CD4-positive, alpha-beta T cell (primary cell): Measurements from ENCODE around the gene RNF5. TPM values are rescaled to one million over a fixed set of nuclear protein-coding genes. Genes with fewer than 3 reads are reported as not detected.

Source experiments
- ATAC-seq: fragments of 200-7000 bp; cut with Tn5 transposase; one replicate; pipeline ENCODE4 v1.10.0; 2022; ENCODE audit warnings: mild to moderate bottlenecking; ENCODE audit not compliant: poor library complexity
- CTCF ChIA-PET: fragments of 350-600 bp; sonication (Branson Sonifier 250); formaldehyde crosslinking; loops from one replicate; lab custom pipeline; 2021; ENCODE audit warnings: antibody characterized with exemption, inconsistent platforms; lab: Charles Lee
- POLR2A ChIA-PET: fragments of 350-600 bp; sonication (Branson Sonifier 250); formaldehyde crosslinking; loops from one replicate; lab custom pipeline; 2021; ENCODE audit warnings: antibody characterized with exemption, inconsistent platforms; lab: Charles Lee
- DNase-seq, 14 experiments: peaks; one replicate each; pipeline ENCODE4 v3.0.0-alpha.2; 2013 to 2020; ENCODE audit warnings: mixed read lengths in 2 of 14
- H3K27ac ChIP-seq, 2 donors: one replicate each; pipeline versions ENCODE4 v1.5.1 to v1.7.0; 2013; ENCODE audit warnings: low read length in 2 of 2, low read depth in 1 of 2, mild to moderate bottlenecking in 1 of 2
- H3K27me3 ChIP-seq, 2 experiments: 1 replicate in 1 of 2; 2 replicates in 1 of 2; pipeline versions ENCODE4 v1.6.1 to v1.7.0; 2013; ENCODE audit warnings: low read length in 2 of 2, control low read depth in 1 of 2, mild to moderate bottlenecking in 1 of 2, moderate library complexity in 1 of 2; ENCODE audit not compliant: insufficient read depth in 2 of 2, control insufficient read depth in 1 of 2
- H3K36me3 ChIP-seq: one replicate; pipeline ENCODE4 v1.6.1; 2013; ENCODE audit warnings: low read length, control low read depth; ENCODE audit not compliant: insufficient read depth
- H3K4me1 ChIP-seq: one replicate; pipeline ENCODE4 v1.6.1; 2013; ENCODE audit warnings: low read length, control low read depth; ENCODE audit not compliant: insufficient read depth
- H3K4me3 ChIP-seq: one replicate; pipeline ENCODE4 v1.5.1; 2013; ENCODE audit warnings: mild to moderate bottlenecking, low read length, moderate library complexity
- H3K9me3 ChIP-seq, 2 experiments: 1 replicate in 1 of 2; 2 replicates in 1 of 2; pipeline versions ENCODE4 v1.6.1 to v1.7.0; 2013; ENCODE audit warnings: low read length in 2 of 2, mild to moderate bottlenecking in 2 of 2, control low read depth in 1 of 2, moderate library complexity in 1 of 2; ENCODE audit not compliant: control insufficient read depth in 1 of 2, insufficient read depth in 1 of 2
- H3K27ac Mint-ChIP-seq: one replicate; pipeline ENCODE4 v1.8.0; 2020; ENCODE audit warnings: mixed read lengths
- H3K27me3 Mint-ChIP-seq: one replicate; pipeline ENCODE4 v1.8.0; 2021; ENCODE audit warnings: mixed read lengths
- H3K36me3 Mint-ChIP-seq: one replicate; pipeline ENCODE4 v1.8.0; 2021; ENCODE audit warnings: low read depth, mixed read lengths
- H3K4me1 Mint-ChIP-seq: one replicate; pipeline ENCODE4 v1.8.0; 2021; ENCODE audit warnings: low read depth, mixed read lengths
- H3K4me3 Mint-ChIP-seq: one replicate; pipeline ENCODE4 v1.8.0; 2020; ENCODE audit warnings: mild to moderate bottlenecking, mixed read lengths
- H3K9me3 Mint-ChIP-seq: one replicate; pipeline ENCODE4 v1.8.0; 2020; ENCODE audit warnings: mixed read lengths
- CTCF ChIP-seq: fragments of 200-600 bp; IDR thresholded peaks from one replicate; pipeline ENCODE4 v1.8.0; 2022; ENCODE audit warnings: antibody characterized with exemption, mild to moderate bottlenecking
- intact Hi-C, 2 experiments: fragments of 100-400 bp; cut with DNase I in 1 of 2; cut with micrococcal nuclease in 1 of 2; formaldehyde crosslinking; loops; one replicate each; pipeline versions ENCODE4 v1.15.1 to v1.9.0; 2023 to 2025; cut with DNase I, micrococcal nuclease
- total RNA-seq, 174 experiments: library from RNA in 2 of 174; stranded (reverse) in 2 of 174; gene quantifications; one replicate each; pipeline ENCODE4 v1.2.3 and lab custom pipeline; 2021 to 2026

Gene RNF5
- total RNA-seq, 2 experiments from 2014 or later, result 9.6 to 9.9 TPM

GRCh38 chr6:32175322-32175710 is 2.9 kb upstream of the RNF5 start:
- H3K4me1 ChIP-seq, result peaks cover 63% of the 10 kb centered on the region

GRCh38 chr6:32175711-32176475 is 2.3 kb upstream of the RNF5 start, which contains the start of gene AGPAT1:
Gene AGPAT1 (minus strand): TSS chr6:32176084. CDS start chr6:32171496, 4,588 bp downstream.
- intact Hi-C loops, result loop anchor here (1.0 to 10.0 kb wide), 4 partner anchors 15 to 219 kb away; partner anchors contain the start of genes DXO (in 1 of the 2), NELFE (in 1 of the 2) and SKIC2 (in 1 of the 2)
- H3K27me3 Mint-ChIP-seq, result no peaks in the 10 kb centered on the region

More at GRCh38 chr6:32175322-32175710, 2.9 kb upstream of the RNF5 start:
- Mint-ChIP-seq H3K9me3 (no peaks in the 10 kb centered on the region), H3K36me3 (peaks cover 37% of the 10 kb centered on the region), H3K4me3 (peak overlapping the region; percentile 91), H3K4me1 (peaks cover 77% of the 10 kb centered on the region), H3K27me3 (no peaks in the 10 kb centered on the region), H3K27ac (peak overlapping the region; percentile 85)
- intact Hi-C loops, result loop anchor here (5.0 to 10.0 kb wide), 2 partner anchors 201 to 218 kb away; partner anchors contain the start of genes DXO (in 1 of the 2), NELFE (in 1 of the 2) and SKIC2 (in 1 of the 2)
- H3K9me3 ChIP-seq, result no peaks in the 10 kb centered on the region
- TF ChIP-seq CTCF, result no peak
- H3K4me3 ChIP-seq, result peak overlapping the region; percentile 91
- CTCF ChIA-PET, result no interaction called here
- POLR2A ChIA-PET, result interaction anchor here (8.1 kb wide), 1 partner anchor 17 kb away, joined by 242 read pairs; the partner anchor contains the start of genes GPSM3 and PBX2
- H3K27ac ChIP-seq, result peak overlapping the region; percentile 56 to 93
- H3K27me3 ChIP-seq, result no peaks in the 10 kb centered on the region
- H3K36me3 ChIP-seq, result peaks cover 8% of the 10 kb centered on the region
- DNase-seq (no peak), ATAC-seq (no peak)

More at GRCh38 chr6:32175711-32176475, 2.3 kb upstream of the RNF5 start, which contains the start of gene AGPAT1:
- peak; percentile 93 to 98 (median 97) for DNase-seq
- peak within 1 kb of the TSS; percentile 91 for H3K4me3 ChIP-seq
- H3K4me1 ChIP-seq, result peaks cover 66% of the 10 kb centered on the region
- ChIA-PET CTCF (interaction anchor here (2.8 kb wide), 1 partner anchor 20 kb away, joined by 14 read pairs; no protein-coding TSS in a partner anchor), POLR2A (interaction anchor here (1.2 to 8.1 kb wide), 4 partner anchors 17 to 796 kb away, joined by 3 to 242 read pairs (median 30); partner anchors contain the start of genes ATF6B, FKBPL, GPSM3 and PBX2)
- peak within 1 kb of the TSS; percentile 93 to 98 for H3K27ac ChIP-seq
- no peaks in the 10 kb centered on the region for H3K9me3 Mint-ChIP-seq
- peaks cover 9% of the 10 kb centered on the region for H3K36me3 ChIP-seq
- H3K27ac Mint-ChIP-seq, result peak within 1 kb of the TSS; percentile 85
- TF ChIP-seq CTCF, result no peak
- no peaks in the 10 kb centered on the region for H3K9me3 ChIP-seq
- H3K36me3 Mint-ChIP-seq, result peaks cover 37% of the 10 kb centered on the region
- peak; percentile 41 for ATAC-seq
- peak within 1 kb of the TSS; percentile 91 for H3K4me3 Mint-ChIP-seq
- H3K27me3 ChIP-seq, result no peaks in the 10 kb centered on the region
- peaks cover 78% of the 10 kb centered on the region for H3K4me1 Mint-ChIP-seq
